Measurements from ENCODE around the gene EGFL8.
"Not testable (repeated sequence)": the region's sequence is repeated elsewhere in the genome, so short reads cannot be mapped to it uniquely, and the experiment has no call there.

EGFL8 gene

DNA sequence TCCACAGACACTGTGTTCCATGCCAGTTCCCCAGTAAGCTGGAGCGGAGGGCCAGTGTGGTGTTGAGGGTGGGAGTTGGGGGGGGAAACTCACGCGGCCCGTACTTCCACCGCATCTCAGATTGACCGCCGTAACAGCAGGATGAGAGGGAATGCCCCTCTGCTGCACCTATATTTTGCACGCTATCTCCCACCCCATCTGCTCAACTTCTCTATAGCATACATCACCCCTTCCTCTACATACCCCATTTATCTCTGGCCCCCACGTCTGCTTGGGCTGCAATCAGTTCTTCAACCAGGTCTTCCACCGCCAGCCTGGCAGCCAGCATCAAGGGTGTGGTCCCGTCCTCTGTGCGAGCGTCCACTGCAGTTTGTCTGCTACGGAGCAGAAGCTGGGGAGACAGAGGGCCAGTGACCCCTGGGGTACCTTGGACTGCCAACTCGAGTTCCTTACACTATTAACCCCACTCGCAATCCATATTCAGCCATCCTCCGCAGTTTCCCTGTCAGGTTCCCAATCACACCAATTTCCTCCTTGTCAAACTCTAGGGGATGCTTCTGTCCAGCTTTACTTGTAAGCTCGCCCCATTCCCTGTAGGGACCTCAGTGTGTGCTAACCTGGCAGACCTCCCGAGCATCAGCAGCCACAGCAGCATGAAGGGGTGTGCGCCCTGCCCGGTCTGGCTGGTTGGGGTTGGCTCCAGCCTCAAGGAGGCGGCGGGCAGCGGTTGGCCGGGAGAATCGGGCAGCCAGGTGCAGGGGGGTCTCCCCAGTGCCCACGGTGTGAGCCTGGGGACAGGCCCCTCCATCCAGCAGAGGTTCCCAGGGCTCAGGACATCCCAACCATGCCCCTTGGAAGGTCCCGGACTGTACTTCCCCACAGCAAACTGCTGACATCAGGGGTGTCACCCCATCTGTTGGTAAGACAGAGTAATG is 32.6 kb downstream of the EGFL8 start:
- no peak for DNase-seq (ENCODE audit: low spot score)

DNA sequence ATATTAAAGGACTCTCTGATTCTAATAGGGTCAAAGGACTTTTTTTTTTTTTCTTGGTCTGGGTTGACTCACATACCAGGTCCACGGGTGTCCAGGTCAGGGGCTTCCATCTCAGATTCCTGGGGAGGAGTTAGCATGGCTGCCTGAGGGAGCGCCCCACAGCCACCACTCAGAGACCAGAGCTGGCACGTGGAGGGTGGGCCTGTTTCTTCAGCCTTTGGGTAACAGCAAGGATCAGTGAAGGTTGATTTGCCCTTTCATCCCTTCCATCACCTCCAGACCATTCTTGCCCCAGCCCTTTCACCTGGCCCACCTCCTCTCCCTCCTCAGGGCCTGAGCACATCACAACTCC is 33.9 kb downstream of the EGFL8 start:
- no peak for DNase-seq (ENCODE audit: low spot score)

DNA sequence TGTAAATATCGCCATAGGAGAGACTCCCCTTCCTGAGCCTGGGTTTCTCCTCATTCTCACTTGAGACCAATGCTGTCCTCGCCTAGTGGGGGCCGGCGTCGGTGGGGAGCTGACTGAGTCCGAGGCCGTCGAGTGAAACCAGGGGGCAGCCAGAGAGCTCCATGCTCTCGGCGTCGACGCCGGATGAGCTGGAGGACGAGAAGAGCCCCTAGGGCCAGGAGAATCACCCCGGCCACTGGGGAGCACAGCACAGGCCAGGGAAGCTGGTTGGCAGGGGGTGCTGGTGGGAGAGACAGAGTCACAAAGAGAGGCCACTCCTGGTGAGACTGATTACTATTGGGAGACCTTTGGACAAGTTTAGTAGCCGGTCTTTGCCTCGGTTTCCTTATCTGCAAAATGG is 34.5 kb downstream of the EGFL8 start:
- DNase-seq (ENCODE audit: low spot score), result no peak

DNA sequence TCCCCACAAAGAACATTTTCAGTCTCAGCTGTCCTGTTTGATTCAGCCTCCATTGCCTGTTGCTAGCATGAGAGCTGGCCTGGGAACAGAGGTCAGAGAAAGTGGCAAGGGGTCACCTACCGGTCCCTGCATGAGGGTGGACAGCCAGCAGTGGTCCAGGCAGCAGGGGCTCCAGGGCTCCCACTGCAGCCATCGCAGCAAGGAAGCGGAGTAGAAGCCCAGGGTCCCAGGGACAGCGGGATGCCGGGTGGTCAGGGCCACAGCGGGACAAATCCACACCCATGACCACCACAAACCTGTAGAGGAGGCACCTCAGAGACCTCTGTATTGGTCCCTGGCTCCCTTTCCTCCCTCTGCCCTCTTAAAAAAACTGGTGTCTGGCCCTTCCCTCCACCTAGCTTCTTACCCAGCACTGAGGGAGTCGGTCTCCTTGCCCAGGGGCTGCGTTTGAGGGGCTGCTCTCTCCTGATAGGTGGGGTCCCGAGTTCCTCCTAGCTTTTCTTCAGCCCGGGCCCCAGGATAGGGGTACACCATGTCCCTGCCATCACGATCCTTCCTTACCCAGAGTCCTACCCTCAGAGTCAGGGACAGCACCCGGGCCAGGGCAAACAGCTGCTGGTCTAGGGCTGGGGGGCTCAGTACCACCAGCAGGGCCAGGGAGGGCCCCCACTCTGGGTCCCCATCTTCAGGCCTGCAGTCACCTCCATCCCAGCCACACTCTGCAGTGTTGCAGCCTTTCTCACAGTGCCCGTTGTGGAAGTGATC is 36.5 kb downstream of the EGFL8 start:
- DNase-seq (ENCODE audit: low spot score), result no peak

DNA sequence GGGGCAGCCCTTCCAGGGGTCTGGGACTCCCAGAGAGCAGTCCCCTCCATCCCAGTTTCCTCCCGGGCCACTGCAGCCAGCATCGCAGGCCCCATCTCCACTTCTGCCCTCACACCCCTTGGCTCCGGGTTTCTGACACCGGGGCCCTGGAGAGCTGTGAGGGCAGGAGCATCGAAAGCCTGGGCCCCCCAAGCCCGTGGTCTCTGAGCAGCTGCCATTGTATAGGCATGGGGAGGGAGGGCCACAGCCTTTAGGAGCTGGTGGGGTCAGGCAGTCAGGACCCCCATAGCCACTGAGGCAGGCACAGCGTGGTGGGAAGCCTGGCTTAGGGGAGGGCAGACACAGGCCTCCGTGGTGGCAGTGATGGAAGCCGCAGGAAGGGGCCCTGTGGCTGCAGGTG is 37.8 kb downstream of the EGFL8 start:
- DNase-seq (ENCODE audit: low spot score), result no peak

DNA sequence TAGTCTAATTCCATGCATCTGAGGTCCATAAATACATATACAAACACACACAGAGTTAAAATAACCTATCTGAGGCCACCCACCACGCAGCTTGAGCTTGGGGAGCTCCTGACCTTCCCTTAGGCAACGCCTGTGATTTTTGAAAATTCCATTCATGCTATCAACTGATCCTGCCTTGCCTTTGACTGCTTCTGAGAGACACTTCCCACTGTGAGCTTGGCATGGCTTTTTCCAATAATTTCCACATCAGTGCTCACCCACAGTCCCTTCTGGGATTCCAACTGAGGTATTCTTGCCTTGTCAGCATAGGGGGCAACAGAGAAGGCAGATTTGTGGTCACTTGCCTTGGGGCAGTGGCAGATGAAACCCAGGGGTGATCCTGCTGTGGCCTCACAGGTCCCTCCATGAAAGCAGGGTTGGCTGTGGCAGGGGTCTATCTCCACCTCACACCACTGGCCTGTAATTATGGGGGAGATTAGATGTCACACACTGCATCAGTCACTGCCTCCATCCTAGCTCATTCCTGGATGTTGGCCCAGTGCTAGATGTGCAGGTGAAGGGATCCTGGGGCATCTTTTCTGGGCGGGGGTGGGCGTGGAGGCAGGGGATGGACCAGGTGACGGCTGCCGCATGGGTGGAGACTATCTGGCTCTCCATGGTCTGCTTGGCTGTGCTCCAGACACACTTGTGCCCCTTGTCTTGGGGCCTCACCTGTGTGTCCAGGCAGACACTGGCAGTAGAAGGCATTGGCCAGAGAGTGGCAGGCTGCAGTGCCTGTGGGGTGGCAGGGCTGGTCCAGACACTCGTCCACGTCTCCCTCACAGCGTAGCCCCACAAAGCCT is 39.3 kb downstream of the EGFL8 start:
- DNase-seq (ENCODE audit: low spot score), result no peak

DNA sequence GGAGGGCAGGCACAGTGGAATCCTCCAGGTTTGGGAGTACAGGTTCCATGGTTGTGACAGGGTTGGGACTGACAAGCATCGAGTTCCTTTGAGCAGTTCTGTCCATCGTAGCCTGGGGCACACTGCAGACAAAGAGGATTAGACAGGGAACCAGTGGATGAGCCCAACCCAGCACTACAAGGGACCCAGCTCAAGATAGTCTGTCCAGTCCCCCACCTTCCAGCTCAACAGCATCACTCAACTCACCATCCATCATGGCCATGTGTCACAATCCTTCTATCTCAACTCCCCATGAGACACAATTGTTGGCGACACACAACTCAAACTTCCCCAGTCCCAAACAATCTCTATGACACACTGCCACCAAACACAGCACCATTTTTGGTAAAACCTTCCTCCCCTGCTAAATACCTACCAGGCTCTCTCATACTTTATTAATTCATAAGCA is 39.9 kb downstream of the EGFL8 start:
- DNase-seq (ENCODE audit: low spot score), result no peak

DNA sequence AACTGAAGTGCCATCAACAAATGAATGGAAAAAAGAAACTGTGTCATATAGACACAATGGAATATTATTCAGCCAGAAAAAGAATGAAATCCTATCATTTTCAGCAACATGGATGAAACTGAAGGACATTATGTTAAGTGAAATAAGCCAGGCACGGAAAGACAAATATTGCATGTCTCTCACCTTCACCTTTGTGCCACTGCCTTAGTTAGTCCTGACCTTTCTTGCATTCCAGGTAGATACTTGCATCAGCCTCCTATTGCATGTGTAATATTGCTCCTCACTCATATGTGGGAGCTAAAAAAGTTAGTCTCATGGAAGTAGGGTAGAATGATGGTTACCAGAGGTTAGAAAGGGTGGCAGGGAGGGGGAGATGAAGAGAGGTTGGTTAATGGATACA is 44.6 kb downstream of the EGFL8 start:
- DNase-seq (ENCODE audit: low spot score), result no peak

DNA sequence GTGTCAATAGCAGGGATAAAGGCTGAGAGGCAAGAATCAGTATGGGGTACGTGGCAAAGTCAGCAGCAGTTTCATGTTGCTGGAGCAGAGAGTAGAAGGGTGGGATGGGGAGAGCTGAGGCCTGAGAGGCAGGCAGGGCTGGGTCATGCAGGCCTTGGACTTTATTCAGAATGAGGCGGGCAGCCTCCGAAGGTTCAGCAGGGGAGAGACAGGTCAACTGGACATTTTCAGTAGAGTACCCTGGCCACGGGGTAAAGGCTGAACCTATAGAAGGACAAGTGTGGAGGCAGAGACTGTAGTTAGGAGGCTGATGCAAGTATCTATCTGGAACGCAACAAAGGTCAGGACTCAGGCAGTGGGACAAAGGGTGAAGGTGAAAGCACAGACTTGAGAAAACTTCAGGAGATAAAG is 45.8 kb downstream of the EGFL8 start:
- DNase-seq (ENCODE audit: low spot score), result no peak

DNA sequence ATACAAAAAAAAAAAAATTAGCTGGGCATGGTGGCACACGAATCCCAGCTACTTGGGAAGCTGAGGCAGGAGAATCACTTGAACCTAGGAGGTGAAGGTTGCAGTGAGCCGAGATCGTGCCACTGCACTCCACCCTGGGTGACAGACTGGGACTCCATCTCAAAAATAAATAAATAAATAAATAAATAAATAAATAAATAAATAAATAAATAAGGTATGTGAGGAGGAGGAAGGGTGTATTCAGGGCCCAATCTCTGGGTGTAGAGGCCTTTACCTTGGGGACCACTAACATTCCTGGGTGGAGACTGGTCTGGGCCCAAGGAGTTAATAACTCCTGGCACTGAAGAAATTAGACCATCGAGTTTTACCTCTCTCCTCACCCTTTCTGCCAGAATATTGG is 47.0 kb downstream of the EGFL8 start:
- not testable (repeated sequence) for DNase-seq (ENCODE audit: low spot score)

DNA sequence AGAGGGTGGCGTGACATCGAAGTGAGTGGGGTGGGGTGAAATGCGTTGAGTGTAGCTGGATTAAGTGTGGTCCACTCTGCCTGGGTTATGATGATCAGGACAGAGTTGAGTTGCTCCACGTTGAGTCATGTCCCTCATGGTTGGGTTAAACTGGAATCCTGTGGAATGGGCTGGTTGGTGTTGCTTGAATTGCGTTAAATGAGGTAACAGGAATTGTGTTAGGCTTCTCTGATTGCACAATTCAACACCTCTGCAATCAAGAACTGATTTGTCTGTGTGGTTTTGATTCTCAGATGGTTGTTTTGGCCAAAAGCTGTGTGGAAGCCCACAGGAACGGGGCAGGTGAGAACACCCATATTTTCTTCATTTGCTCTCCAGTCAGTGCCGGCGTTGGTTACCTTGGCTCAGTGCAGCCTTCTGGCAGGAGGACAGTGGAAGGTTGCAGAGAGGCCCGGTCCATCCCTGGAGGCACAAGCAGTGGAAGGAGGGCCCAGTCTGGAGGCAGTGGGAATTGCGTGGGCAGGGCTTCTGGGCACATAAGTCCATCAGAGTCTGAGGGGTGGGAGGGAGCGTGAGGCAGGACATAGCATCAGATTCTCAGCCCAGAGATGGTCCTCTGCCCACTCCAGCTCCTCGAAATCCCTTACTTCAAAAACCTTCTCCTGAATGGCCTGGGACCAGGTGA is 47.8 kb downstream of the EGFL8 start:
- no peak for DNase-seq (ENCODE audit: low spot score)

DNA sequence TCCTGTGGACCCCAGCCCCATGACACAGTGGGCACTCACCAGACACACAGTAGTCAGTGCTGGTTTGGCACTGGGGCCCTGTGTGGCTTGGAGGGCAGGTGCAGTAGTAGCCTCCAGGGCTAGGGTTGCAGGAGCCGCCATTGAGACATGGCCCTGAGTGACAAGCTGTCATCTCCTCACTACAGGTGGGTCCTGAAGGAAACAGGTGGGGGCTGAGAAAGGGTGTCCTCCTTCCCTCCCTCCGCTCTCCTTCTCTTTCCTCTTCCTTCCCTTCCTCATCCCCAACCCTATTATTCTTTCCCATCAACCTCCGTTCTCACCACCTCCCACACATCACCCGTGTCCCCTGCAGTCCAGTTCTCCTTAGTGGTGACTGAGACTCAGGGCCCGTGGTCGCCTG is 49.3 kb downstream of the EGFL8 start:
- DNase-seq (ENCODE audit: low spot score), result no peak

DNA sequence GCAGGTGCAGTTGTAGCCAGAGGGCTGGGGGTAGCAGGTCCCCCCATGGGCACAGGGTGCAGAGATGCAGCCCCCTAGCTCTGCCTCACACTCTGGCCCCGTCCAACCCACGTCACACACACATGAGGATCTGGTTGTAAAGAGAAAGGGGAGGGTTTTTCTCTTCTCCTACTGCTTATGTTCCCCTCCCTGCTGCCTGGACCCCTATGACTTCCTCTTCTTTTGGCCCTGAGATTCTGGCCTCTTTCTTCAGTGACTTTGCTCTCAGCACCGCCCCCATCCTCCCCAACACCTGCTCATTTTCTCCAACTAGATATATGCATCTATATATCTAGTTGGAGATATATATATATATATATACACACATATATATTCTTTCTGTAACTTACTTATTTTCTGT is 49.7 kb downstream of the EGFL8 start:
- no peak for DNase-seq (ENCODE audit: low spot score)

DNA sequence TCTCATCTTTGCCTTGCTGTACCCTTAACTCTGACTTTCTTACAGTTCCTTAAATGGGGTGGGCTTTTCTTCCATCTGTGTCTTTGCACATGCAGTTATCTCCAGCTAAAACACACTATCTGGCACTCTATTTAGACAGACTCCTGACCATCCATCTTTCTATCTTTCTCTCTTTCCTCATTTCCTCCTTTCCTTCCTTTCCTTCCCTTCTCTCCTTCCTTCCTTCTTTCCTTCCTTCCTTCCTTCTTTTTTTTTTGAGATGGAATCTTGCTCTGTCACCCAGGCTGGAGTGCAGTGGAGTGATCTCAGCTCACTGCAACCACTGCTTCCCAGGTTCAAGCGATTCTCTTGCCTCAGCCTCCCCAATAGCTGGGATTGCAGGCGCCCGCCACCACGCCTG is 51.2 kb downstream of the EGFL8 start:
- DNase-seq (ENCODE audit: low spot score), result no peak

DNA sequence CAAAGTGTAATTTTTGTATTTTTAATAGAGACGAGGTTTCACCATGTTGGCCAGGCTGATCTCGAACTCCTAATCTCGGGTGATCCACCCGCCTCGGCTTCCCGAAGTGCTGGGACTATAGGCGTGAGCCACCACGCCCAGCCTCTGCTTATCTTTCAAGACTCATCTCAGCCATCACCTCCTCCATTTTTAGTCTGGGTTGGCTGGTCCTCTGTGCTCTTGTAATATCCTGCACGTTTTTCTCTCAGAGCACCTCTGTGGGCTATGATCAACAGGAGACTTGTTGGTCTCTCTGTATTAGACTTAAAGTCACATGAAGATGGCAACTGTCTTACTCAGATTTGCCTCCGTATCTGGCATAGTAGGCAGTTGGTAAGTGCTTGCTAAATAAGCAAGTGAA is 51.9 kb downstream of the EGFL8 start:
- DNase-seq (ENCODE audit: low spot score), result no peak

DNA sequence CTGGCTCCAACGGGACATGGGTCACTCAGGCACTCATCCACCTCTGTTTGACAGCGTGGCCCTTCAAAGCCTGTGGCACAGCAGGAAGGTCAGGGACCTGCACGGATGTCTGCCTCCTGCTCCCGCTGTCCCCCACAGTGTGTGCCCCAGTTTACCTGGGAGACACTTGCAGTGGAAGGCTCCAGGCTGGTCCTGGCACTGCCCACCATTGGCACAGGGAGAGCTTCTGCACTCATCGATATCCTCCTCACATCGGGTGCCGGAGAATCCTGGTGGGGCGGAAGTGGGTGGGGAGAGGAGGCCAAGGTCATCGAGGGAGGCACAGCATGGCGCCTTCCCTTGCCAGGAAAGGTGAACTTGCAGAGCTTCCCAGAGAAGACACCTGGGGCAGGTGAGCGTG is 52.6 kb downstream of the EGFL8 start:
- no peak for DNase-seq (ENCODE audit: low spot score)
